ENCODE data around the gene SPHK2. TPM values are rescaled to one million over a fixed set of nuclear protein-coding genes. Genes with fewer than 3 reads are reported as not detected.

The SPHK2 gene
- total RNA-seq, 1 experiment from 2014 or later: 38.8 TPM

GRCh38 chr19:48665786-48666185 lies 46.5 kb downstream of the SPHK2 start:
- intact Hi-C loops (cut with micrococcal nuclease; ENCODE audit: unreplicated experiment): no loop called here
- Histone ChIP-seq H3K4me3 (ENCODE audit: low read depth, low read length, poor library complexity, severe bottlenecking) (no peak overlapping the region), H3K27ac (ENCODE audit: low read depth, low read length, poor library complexity, severe bottlenecking) (no peak overlapping the region), H3K27me3 (replicated peaks; ENCODE audit: insufficient read depth, low read depth, low read length, poor library complexity) (no peaks in the 10 kb centered on the region), H3K4me1 (ENCODE audit: insufficient read depth, low read length, poor library complexity, severe bottlenecking) (no peaks in the 10 kb centered on the region), H3K36me3 (ENCODE audit: insufficient read depth, low read length, poor library complexity, severe bottlenecking) (no peaks in the 10 kb centered on the region), H3K9me3 (ENCODE audit: low read depth, low read length, poor library complexity, severe bottlenecking) (no peaks in the 10 kb centered on the region)
- ChIA-PET POLR2A (ENCODE audit: low non-redundant PET) (no interaction called here), CTCF (no interaction called here)
- DNase-seq (ENCODE audit: low spot score): no peak
- BruUV-seq (replicated peaks): no TSS peak
- TF ChIP-seq EZH2 (IDR thresholded peaks at IDR 0.05; ENCODE audit: borderline replicate concordance, low read depth, low read length, poor library complexity, severe bottlenecking) (no peak), CTCF (conservative IDR thresholded peaks at IDR 0.05; ENCODE audit: low read depth, low read length) (no peak)

- DNase-seq (ENCODE audit: low spot score): no peak
- BruUV-seq (replicated peaks): no TSS peak
- ChIA-PET CTCF (no interaction called here), POLR2A (ENCODE audit: low non-redundant PET) (no interaction called here)
- TF ChIP-seq CTCF (conservative IDR thresholded peaks at IDR 0.05; ENCODE audit: low read depth, low read length) (no peak), EZH2 (IDR thresholded peaks at IDR 0.05; ENCODE audit: borderline replicate concordance, low read depth, low read length, poor library complexity, severe bottlenecking) (no peak)
- no peaks in the 10 kb centered on the region for H3K36me3 ChIP-seq (ENCODE audit: insufficient read depth, low read length, poor library complexity, severe bottlenecking)
- H3K4me1 ChIP-seq (ENCODE audit: insufficient read depth, low read length, poor library complexity, severe bottlenecking): no peaks in the 10 kb centered on the region
- H3K27me3 ChIP-seq (replicated peaks; ENCODE audit: insufficient read depth, low read depth, low read length, poor library complexity): no peaks in the 10 kb centered on the region
- H3K9me3 ChIP-seq (ENCODE audit: low read depth, low read length, poor library complexity, severe bottlenecking): no peaks in the 10 kb centered on the region
- intact Hi-C loops (cut with micrococcal nuclease; ENCODE audit: unreplicated experiment): no loop called here
- H3K27ac ChIP-seq (ENCODE audit: low read depth, low read length, poor library complexity, severe bottlenecking): no peak overlapping the region
- H3K4me3 ChIP-seq (ENCODE audit: low read depth, low read length, poor library complexity, severe bottlenecking): no peak overlapping the region
Measured at GRCh38 chr19:48668332-48668731, 49.0 kb downstream of the SPHK2 start.

- BruUV-seq (replicated peaks): no TSS peak
- no peak overlapping the region for H3K27ac ChIP-seq (ENCODE audit: low read depth, low read length, poor library complexity, severe bottlenecking)
- no peak for DNase-seq (ENCODE audit: low spot score)
- no peaks in the 10 kb centered on the region for H3K36me3 ChIP-seq (ENCODE audit: insufficient read depth, low read length, poor library complexity, severe bottlenecking)
- no peaks in the 10 kb centered on the region for H3K27me3 ChIP-seq (replicated peaks; ENCODE audit: insufficient read depth, low read depth, low read length, poor library complexity)
- intact Hi-C loops (cut with micrococcal nuclease; ENCODE audit: unreplicated experiment): no loop called here
- POLR2A ChIA-PET (ENCODE audit: low non-redundant PET): no interaction called here
- no peaks in the 10 kb centered on the region for H3K9me3 ChIP-seq (ENCODE audit: low read depth, low read length, poor library complexity, severe bottlenecking)
- no peak overlapping the region for H3K4me3 ChIP-seq (ENCODE audit: low read depth, low read length, poor library complexity, severe bottlenecking)
- TF ChIP-seq CTCF (conservative IDR thresholded peaks at IDR 0.05; ENCODE audit: low read depth, low read length): no peak
- TF ChIP-seq EZH2 (IDR thresholded peaks at IDR 0.05; ENCODE audit: borderline replicate concordance, low read depth, low read length, poor library complexity, severe bottlenecking): no peak
- CTCF ChIA-PET: no interaction called here
- no peaks in the 10 kb centered on the region for H3K4me1 ChIP-seq (ENCODE audit: insufficient read depth, low read length, poor library complexity, severe bottlenecking)
Measured at GRCh38 chr19:48668761-48669160, 49.5 kb downstream of the SPHK2 start.
